HepG2 (cell line): ENCODE measurements around the gene CIB1. TPM values are rescaled to one million over a fixed set of nuclear protein-coding genes. Genes with fewer than 3 reads are reported as not detected.

Experiments used
- AKAP8 ChIP-seq: sonication (generic); formaldehyde crosslinking; IDR thresholded peaks from 2 replicates; pipeline ENCODE4 v1.5.1; 2020; ENCODE audit warnings: mild to moderate bottlenecking, missing genetic modification reagents
- NFE2L2 ChIP-seq: fragments of 150-350 bp; IDR thresholded peaks from 2 replicates; pipeline ENCODE4 v1.6.1; 2014; ENCODE audit warnings: low read length
- RBAK ChIP-seq: sonication (generic); formaldehyde crosslinking; IDR thresholded peaks from 2 replicates; pipeline ENCODE4 v1.5.1; 2020; ENCODE audit warnings: mild to moderate bottlenecking, missing genetic modification reagents
- SIX1 ChIP-seq: sonication (generic); formaldehyde crosslinking; IDR thresholded peaks from 2 replicates; pipeline ENCODE4 v1.4.0; 2020; ENCODE audit warnings: missing genetic modification reagents, borderline replicate concordance
- SP140L ChIP-seq: sonication (generic); formaldehyde crosslinking; IDR thresholded peaks from 2 replicates; pipeline ENCODE4 v1.4.0; 2020; ENCODE audit warnings: missing genetic modification reagents, borderline replicate concordance
- ZNF501 ChIP-seq: sonication (generic); formaldehyde crosslinking; IDR thresholded peaks from 2 replicates; pipeline ENCODE4 v1.5.1; 2020; ENCODE audit warnings: mild to moderate bottlenecking, moderate library complexity, missing genetic modification reagents
- polyA plus RNA-seq, 8 experiments: library from polyadenylated mRNA; depleted of rRNA in 3 of 8; stranded (reverse) in 7 of 8; unstranded in 1 of 8; fragments of >200 nt; fragmentation: Illumina TruSeq in 4 of 8; extraction: Trizol in 4 of 8; gene quantifications; 2 replicates each; pipeline versions ENCODE4 v1.2.1 to v1.2.3, GENCODE V29; 2011 to 2016; ENCODE audit warnings: low read depth in 4 of 8, missing spikeins in 1 of 8, mixed read lengths in 1 of 8; ENCODE audit not compliant: insufficient read depth in 1 of 8
- total RNA-seq, 5 experiments: library from RNA; depleted of rRNA; stranded (reverse); fragments of >200 nt; fragmentation: Illumina TruSeq; extraction: Trizol; gene quantifications; 2 replicates each; pipeline ENCODE4 v1.2.3, GENCODE V29; 2016; ENCODE audit warnings: low read depth in 1 of 5
- TF ChIP-seq, protein P1 (sequence below): sonication (generic); formaldehyde crosslinking; IDR thresholded peaks from 2 replicates; pipeline ENCODE4 v1.5.0; 2020; ENCODE audit warnings: missing genetic modification reagents, mild to moderate bottlenecking, borderline replicate concordance
- TF ChIP-seq, protein P2 (sequence below): sonication (generic); formaldehyde crosslinking; IDR thresholded peaks from 2 replicates; pipeline ENCODE4 v1.4.0; 2020; ENCODE audit warnings: missing genetic modification reagents, mild to moderate bottlenecking, borderline replicate concordance
- TF ChIP-seq, protein P3 (sequence below), 2 experiments: sonication (generic) in 1 of 2; formaldehyde crosslinking in 1 of 2; IDR thresholded peaks; 2 replicates each; pipeline versions ENCODE4 v1.6.1 to v1.9.0; 2014 to 2022; ENCODE audit warnings: antibody characterized with exemption in 1 of 2, borderline replicate concordance in 1 of 2, inconsistent platforms in 1 of 2, low read depth in 1 of 2, missing genetic modification reagents in 1 of 2
- TF ChIP-seq, protein P4 (sequence below): sonication (generic); formaldehyde crosslinking; IDR thresholded peaks from 2 replicates; pipeline ENCODE4 v1.5.1; 2020; ENCODE audit warnings: mild to moderate bottlenecking, missing genetic modification reagents
- TF ChIP-seq, protein P5 (sequence below): sonication (generic); formaldehyde crosslinking; IDR thresholded peaks from 2 replicates; pipeline ENCODE4 v1.5.1; 2020; ENCODE audit warnings: mild to moderate bottlenecking, missing genetic modification reagents, moderate library complexity
- TF ChIP-seq, protein P6 (sequence below): sonication (generic); formaldehyde crosslinking; IDR thresholded peaks from 2 replicates; pipeline ENCODE4 v1.8.1; 2023; ENCODE audit warnings: missing genetic modification reagents, mild to moderate bottlenecking, borderline replicate concordance

Gene CIB1
- total and polyA plus RNA-seq, 2 of the 13 experiments (the other 11 are each of a cell fraction or from before 2014, with no cell fraction given): 38.7 to 72.7 TPM

DNA sequence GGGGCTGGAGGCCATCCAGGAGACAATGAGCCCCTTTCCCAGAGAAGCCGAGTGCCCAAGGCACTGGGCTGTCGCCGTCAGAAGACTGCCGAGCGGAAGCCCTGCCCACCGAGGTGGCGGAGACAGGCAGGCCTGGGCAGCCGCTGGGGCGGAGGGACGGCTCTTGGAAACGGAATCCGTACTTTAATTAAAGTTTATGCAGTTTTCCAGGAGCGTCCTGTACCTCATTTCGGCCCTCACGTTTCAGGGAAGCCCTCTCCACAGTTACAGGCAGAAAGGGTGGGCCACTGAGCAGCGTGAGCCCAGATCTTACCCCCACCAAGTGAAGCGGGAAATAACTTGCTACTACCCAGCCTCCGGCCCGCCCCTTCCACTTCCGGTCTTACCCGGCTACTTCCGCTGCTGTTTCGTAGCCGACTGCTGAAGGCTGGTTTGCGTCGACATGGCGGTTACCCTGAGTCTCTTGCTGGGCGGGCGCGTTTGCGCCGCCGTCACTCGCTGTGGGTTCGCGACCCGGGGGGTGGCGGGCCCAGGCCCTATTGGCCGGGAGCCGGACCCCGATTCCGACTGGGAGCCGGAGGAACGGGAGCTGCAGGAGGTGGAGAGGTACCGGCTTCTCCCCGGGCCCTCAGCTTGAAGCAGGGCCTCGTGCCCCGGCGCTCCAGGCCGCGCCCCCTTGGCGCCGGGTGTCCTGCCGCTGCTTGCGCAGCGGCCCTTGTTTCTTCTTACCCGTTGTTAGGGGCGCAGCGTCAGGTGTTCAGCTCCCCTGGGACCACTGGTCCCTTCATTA, 31.7 kb upstream of the CIB1 start, which contains the start of gene NGRN (continued):
- TF ChIP-seq, protein P1, sequence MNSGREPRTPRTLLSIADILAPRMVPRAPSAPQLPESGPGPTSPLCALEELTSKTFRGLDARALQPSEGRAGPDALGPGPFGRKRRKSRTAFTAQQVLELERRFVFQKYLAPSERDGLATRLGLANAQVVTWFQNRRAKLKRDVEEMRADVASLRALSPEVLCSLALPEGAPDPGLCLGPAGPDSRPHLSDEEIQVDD (CRISPR knock-in tag): no peak; the same call in 1 of the 2 replicates
- TF ChIP-seq NFE2L2 (no peak), SP140L (CRISPR knock-in tag) (no peak; the same call in 1 of the 2 replicates), SIX1 (CRISPR knock-in tag) (no peak; the same call in 1 of the 2 replicates), AKAP8 (CRISPR knock-in tag) (peak; percentile 82; the same call in 1 of the 2 replicates), RBAK (CRISPR knock-in tag) (0 out of 2 replicates have a peak, but pooled peaks have one; percentile 13), ZNF501 (CRISPR knock-in tag) (peak; percentile 88)
- TF ChIP-seq, protein P2, sequence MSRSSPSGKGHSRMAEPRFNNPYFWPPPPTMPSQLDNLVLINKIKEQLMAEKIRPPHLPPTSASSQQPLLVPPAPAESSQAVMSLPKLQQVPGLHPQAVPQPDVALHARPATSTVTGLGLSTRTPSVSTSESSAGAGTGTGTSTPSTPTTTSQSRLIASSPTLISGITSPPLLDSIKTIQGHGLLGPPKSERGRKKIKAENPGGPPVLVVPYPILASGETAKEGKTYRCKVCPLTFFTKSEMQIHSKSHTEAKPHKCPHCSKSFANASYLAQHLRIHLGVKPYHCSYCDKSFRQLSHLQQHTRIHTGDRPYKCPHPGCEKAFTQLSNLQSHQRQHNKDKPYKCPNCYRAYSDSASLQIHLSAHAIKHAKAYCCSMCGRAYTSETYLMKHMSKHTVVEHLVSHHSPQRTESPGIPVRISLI (CRISPR knock-in tag): peak; percentile 45; the same call in 1 of the 2 replicates
- TF ChIP-seq, protein P3, sequence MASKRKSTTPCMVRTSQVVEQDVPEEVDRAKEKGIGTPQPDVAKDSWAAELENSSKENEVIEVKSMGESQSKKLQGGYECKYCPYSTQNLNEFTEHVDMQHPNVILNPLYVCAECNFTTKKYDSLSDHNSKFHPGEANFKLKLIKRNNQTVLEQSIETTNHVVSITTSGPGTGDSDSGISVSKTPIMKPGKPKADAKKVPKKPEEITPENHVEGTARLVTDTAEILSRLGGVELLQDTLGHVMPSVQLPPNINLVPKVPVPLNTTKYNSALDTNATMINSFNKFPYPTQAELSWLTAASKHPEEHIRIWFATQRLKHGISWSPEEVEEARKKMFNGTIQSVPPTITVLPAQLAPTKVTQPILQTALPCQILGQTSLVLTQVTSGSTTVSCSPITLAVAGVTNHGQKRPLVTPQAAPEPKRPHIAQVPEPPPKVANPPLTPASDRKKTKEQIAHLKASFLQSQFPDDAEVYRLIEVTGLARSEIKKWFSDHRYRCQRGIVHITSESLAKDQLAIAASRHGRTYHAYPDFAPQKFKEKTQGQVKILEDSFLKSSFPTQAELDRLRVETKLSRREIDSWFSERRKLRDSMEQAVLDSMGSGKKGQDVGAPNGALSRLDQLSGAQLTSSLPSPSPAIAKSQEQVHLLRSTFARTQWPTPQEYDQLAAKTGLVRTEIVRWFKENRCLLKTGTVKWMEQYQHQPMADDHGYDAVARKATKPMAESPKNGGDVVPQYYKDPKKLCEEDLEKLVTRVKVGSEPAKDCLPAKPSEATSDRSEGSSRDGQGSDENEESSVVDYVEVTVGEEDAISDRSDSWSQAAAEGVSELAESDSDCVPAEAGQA (IDR thresholded peaks at IDR 0.05; ENCODE audit: low read depth): peak; percentile 73; the same call in 1 of the 2 replicates
- TF ChIP-seq, protein P3 (CRISPR knock-in tag; IDR thresholded peaks at IDR 0.05; ENCODE audit: borderline replicate concordance): peak; percentile 41; the same call in 1 of the 2 replicates
- TF ChIP-seq, protein P4, sequence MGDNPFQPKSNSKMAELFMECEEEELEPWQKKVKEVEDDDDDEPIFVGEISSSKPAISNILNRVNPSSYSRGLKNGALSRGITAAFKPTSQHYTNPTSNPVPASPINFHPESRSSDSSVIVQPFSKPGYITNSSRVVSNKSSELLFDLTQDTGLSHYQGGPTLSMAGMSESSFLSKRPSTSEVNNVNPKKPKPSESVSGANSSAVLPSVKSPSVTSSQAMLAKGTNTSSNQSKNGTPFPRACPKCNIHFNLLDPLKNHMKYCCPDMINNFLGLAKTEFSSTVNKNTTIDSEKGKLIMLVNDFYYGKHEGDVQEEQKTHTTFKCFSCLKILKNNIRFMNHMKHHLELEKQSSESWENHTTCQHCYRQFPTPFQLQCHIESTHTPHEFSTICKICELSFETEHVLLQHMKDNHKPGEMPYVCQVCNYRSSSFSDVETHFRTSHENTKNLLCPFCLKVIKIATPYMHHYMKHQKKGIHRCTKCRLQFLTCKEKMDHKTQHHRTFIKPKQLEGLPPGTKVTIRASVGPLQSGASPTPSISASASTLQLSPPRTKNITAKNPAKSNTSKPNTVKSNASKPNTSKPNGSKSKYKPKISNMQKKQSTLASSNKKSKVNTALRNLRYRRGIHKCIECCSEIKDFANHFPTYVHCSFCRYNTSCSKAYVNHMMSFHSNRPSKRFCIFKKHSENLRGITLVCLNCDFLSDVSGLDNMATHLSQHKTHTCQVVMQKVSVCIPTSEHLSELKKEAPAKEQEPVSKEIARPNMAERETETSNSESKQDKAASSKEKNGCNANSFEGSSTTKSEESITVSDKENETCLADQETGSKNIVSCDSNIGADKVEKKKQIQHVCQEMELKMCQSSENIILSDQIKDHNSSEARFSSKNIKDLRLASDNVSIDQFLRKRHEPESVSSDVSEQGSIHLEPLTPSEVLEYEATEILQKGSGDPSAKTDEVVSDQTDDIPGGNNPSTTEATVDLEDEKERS: 0 out of 2 replicates have a peak, but pooled peaks have one; percentile 27
- TF ChIP-seq, protein P5, sequence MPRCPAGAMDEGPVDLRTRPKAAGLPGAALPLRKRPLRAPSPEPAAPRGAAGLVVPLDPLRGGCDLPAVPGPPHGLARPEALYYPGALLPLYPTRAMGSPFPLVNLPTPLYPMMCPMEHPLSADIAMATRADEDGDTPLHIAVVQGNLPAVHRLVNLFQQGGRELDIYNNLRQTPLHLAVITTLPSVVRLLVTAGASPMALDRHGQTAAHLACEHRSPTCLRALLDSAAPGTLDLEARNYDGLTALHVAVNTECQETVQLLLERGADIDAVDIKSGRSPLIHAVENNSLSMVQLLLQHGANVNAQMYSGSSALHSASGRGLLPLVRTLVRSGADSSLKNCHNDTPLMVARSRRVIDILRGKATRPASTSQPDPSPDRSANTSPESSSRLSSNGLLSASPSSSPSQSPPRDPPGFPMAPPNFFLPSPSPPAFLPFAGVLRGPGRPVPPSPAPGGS (CRISPR knock-in tag): peak; percentile 95
- TF ChIP-seq, protein P6, sequence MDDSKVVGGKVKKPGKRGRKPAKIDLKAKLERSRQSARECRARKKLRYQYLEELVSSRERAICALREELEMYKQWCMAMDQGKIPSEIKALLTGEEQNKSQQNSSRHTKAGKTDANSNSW (CRISPR knock-in tag): 0 out of 2 replicates have a peak, but pooled peaks have one; percentile 76
